Measurements from ENCODE around the gene CXCR2.

- TF ChIP-seq, protein P1, sequence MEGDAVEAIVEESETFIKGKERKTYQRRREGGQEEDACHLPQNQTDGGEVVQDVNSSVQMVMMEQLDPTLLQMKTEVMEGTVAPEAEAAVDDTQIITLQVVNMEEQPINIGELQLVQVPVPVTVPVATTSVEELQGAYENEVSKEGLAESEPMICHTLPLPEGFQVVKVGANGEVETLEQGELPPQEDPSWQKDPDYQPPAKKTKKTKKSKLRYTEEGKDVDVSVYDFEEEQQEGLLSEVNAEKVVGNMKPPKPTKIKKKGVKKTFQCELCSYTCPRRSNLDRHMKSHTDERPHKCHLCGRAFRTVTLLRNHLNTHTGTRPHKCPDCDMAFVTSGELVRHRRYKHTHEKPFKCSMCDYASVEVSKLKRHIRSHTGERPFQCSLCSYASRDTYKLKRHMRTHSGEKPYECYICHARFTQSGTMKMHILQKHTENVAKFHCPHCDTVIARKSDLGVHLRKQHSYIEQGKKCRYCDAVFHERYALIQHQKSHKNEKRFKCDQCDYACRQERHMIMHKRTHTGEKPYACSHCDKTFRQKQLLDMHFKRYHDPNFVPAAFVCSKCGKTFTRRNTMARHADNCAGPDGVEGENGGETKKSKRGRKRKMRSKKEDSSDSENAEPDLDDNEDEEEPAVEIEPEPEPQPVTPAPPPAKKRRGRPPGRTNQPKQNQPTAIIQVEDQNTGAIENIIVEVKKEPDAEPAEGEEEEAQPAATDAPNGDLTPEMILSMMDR (IDR thresholded peaks at IDR 0.05) = no peak
- TF ChIP-seq POLR2A (IDR thresholded peaks at IDR 0.05) = no peak
Observed at GRCh38 chr2:218172845-218173244, 47.0 kb downstream of the CXCR2 start.
